Right lobe of liver (tissue), 4 donors: ENCODE measurements around the gene GALNT2.

Experiments used
- CTCF ChIP-seq, 4 donors: fragments of 200-600 bp in 3 of 4; fragments of 450-650 bp in 1 of 4; IDR thresholded peaks; one replicate each; pipeline versions ENCODE4 v1.5.1 to v1.8.0; 2016 to 2022; ENCODE audit warnings: antibody characterized with exemption in 4 of 4, mild to moderate bottlenecking in 2 of 4
- POLR2A ChIP-seq: fragments of 450-650 bp; IDR thresholded peaks from one replicate; pipeline ENCODE4 v1.6.1; 2017; ENCODE audit warnings: antibody characterized with exemption, mild to moderate bottlenecking
- donor health status: DM: no; HTN: no; CAD: no.
- donor health status: DM: no; HTN: no; CAD: no.
- donor health status: DM: no; HTN: yes; CAD: no.

- TF ChIP-seq POLR2A (peak; percentile 30), CTCF (IDR thresholded peaks at IDR 0.05) (no peak)
These were observed 39.0 kb downstream of the GALNT2 start for GRCh38 chr1:230105754-230106625.
